Nephron progenitor cell (in vitro differentiated cells): Measurements from ENCODE around the gene GRM3.

Source experiments
- DNase-seq: peaks from one replicate; pipeline ENCODE4 v3.0.0; 2021
- H3K27ac Mint-ChIP-seq: 2 replicates; pipeline ENCODE4 v1.8.0; 2021; ENCODE audit warnings: mild to moderate bottlenecking, moderate library complexity, mixed read lengths
- H3K27me3 Mint-ChIP-seq: 2 replicates; pipeline ENCODE4 v1.8.0; 2021; ENCODE audit warnings: mild to moderate bottlenecking, low read depth, mixed read lengths; ENCODE audit not compliant: poor library complexity
- H3K36me3 Mint-ChIP-seq: 2 replicates; pipeline ENCODE4 v1.8.0; 2021; ENCODE audit warnings: low read depth, mixed read lengths
- H3K4me1 Mint-ChIP-seq: 2 replicates; pipeline ENCODE4 v1.8.0; 2021; ENCODE audit warnings: mixed read lengths
- H3K4me3 Mint-ChIP-seq: 2 replicates; pipeline ENCODE4 v1.8.0; 2021; ENCODE audit warnings: mild to moderate bottlenecking, moderate library complexity, mixed read lengths
- H3K9me3 Mint-ChIP-seq: 2 replicates; pipeline ENCODE4 v1.8.0; 2021; ENCODE audit warnings: mild to moderate bottlenecking, moderate library complexity, mixed read lengths
- CTCF ChIP-seq: fragments of 200-600 bp; sonication (generic); IDR thresholded peaks from 2 replicates; pipeline ENCODE4 v1.5.0; 2021; ENCODE audit warnings: antibody characterized with exemption

GRM3 gene

GRCh38 chr7:86668315-86668714, 24.6 kb downstream of the GRM3 start:
- peaks cover 4% of the 10 kb centered on the region for H3K27me3 Mint-ChIP-seq
- H3K27ac Mint-ChIP-seq = no peak overlapping the region
- no peak for TF ChIP-seq CTCF
- no peak for DNase-seq
- H3K9me3 Mint-ChIP-seq = no peaks in the 10 kb centered on the region
- no peaks in the 10 kb centered on the region for H3K4me1 Mint-ChIP-seq
- H3K36me3 Mint-ChIP-seq = no peaks in the 10 kb centered on the region
- H3K4me3 Mint-ChIP-seq = no peak overlapping the region

- no peak for TF ChIP-seq CTCF
- Mint-ChIP-seq H3K4me3 (no peak overlapping the region), H3K9me3 (no peaks in the 10 kb centered on the region), H3K27me3 (no peaks in the 10 kb centered on the region), H3K36me3 (no peaks in the 10 kb centered on the region), H3K4me1 (no peaks in the 10 kb centered on the region), H3K27ac (no peak overlapping the region)
- DNase-seq = no peak
Observed at GRCh38 chr7:86687831-86688230, 44.1 kb downstream of the GRM3 start.

- no peak overlapping the region for H3K4me3 Mint-ChIP-seq
- TF ChIP-seq CTCF = no peak
- no peaks in the 10 kb centered on the region for H3K9me3 Mint-ChIP-seq
- no peaks in the 10 kb centered on the region for H3K4me1 Mint-ChIP-seq
- no peak overlapping the region for H3K27ac Mint-ChIP-seq
- H3K27me3 Mint-ChIP-seq = no peaks in the 10 kb centered on the region
- no peak for DNase-seq
- H3K36me3 Mint-ChIP-seq = no peaks in the 10 kb centered on the region
Observed at GRCh38 chr7:86689363-86689762, 45.7 kb downstream of the GRM3 start.

- H3K27ac Mint-ChIP-seq = no peak overlapping the region
- no peaks in the 10 kb centered on the region for H3K4me1 Mint-ChIP-seq
- no peak for DNase-seq
- no peaks in the 10 kb centered on the region for H3K36me3 Mint-ChIP-seq
- no peaks in the 10 kb centered on the region for H3K9me3 Mint-ChIP-seq
- no peak for TF ChIP-seq CTCF
- H3K27me3 Mint-ChIP-seq = peaks cover 3% of the 10 kb centered on the region
- H3K4me3 Mint-ChIP-seq = no peak overlapping the region
Observed at GRCh38 chr7:86692755-86693154, 49.0 kb downstream of the GRM3 start.

GRCh38 chr7:86706406-86706805, 62.7 kb downstream of the GRM3 start:
- no peak overlapping the region for H3K27ac Mint-ChIP-seq
- no peak overlapping the region for H3K4me3 Mint-ChIP-seq
- no peaks in the 10 kb centered on the region for H3K9me3 Mint-ChIP-seq
- H3K4me1 Mint-ChIP-seq = no peaks in the 10 kb centered on the region
- H3K27me3 Mint-ChIP-seq = no peaks in the 10 kb centered on the region
- TF ChIP-seq CTCF = no peak
- H3K36me3 Mint-ChIP-seq = no peaks in the 10 kb centered on the region
- no peak for DNase-seq

GRCh38 chr7:86708031-86708680, 64.4 kb downstream of the GRM3 start:
- Mint-ChIP-seq H3K9me3 (no peaks in the 10 kb centered on the region), H3K27me3 (no peaks in the 10 kb centered on the region), H3K4me1 (no peaks in the 10 kb centered on the region), H3K36me3 (no peaks in the 10 kb centered on the region), H3K4me3 (no peak overlapping the region), H3K27ac (no peak overlapping the region)
- no peak for TF ChIP-seq CTCF
- DNase-seq = no peak
